ENCODE results near the gene UBAP1. TPM values are rescaled to one million over a fixed set of nuclear protein-coding genes. Genes with fewer than 3 reads are reported as not detected.
A peak's percentile ranks its signal among the peaks of the same experiment; 100 is the strongest.
"Not testable (repeated sequence)": the region's sequence is repeated elsewhere in the genome, so short reads cannot be mapped to it uniquely, and the experiment has no call there.

Gene UBAP1
- total RNA-seq, 1 donor from 2014 or later = 35.8 TPM

DNA sequence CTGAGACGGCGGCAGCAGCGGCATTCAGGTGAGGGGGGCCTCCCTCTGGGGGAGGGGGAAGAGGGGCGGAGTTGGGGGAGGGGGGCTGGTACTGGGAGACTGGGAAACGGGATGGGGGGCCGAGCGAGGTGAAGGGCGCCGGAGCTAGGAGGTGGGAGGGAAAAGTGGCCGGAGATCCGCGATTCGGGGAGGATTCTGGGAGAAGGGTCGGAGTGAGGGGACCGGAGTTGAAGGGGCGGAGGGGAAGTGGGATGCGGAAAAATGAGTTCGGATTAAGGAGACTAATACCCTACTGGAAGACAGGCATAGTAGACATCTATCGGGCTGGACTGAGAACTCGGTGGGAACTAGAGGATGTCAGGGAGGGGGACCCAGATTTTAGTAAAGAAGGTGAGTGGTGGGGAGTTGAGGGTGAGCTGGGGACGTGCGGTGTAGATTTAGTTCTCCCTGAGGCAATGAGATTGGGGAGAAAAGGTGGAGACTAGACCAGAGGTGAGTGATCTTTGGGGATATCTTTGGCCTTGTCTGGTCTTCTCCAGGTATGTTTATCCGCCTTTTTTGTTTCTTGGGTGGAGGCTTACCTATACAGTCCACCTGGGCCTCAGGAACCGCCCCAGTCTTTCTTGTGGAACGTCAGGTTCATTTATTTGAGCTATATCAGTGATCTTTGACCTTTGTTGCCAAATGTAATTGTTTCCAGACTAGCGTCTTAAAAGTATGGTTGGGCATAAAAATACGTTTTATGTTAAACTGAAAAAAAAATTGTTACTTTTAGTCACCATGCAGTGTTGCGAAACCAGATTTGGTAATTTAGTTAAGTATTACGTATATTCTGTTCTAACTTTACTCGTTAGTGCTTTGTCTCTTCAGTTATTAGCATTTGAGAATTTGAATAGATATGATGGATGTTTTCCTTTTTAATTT is 632 bp downstream of the UBAP1 start:
- H3K27ac Mint-ChIP-seq (ENCODE audit: unreplicated experiment) = peak overlapping the region; percentile 97
- peaks cover 12% of the 10 kb centered on the region for H3K36me3 Mint-ChIP-seq (ENCODE audit: low read depth)
- peaks cover 2% of the 10 kb centered on the region for H3K9me3 Mint-ChIP-seq
- H3K4me3 Mint-ChIP-seq = peak overlapping the region; percentile 97
- DNase-seq (ENCODE audit: low read depth, low spot score) = peak; percentile 63
- TF ChIP-seq CTCF (conservative IDR thresholded peaks at IDR 0.05) = no peak
- H3K4me1 Mint-ChIP-seq = peaks cover 22% of the 10 kb centered on the region
- H3K27me3 Mint-ChIP-seq (ENCODE audit: low read depth) = no peaks in the 10 kb centered on the region

GRCh38 chr9:34185778-34186551 is 7.1 kb downstream of the UBAP1 start:
- H3K4me1 Mint-ChIP-seq = peaks cover 12% of the 10 kb centered on the region
- H3K27me3 Mint-ChIP-seq (ENCODE audit: low read depth) = no peaks in the 10 kb centered on the region
- H3K36me3 Mint-ChIP-seq (ENCODE audit: low read depth) = peaks cover 5% of the 10 kb centered on the region
- TF ChIP-seq CTCF (conservative IDR thresholded peaks at IDR 0.05) = no peak
- no peaks in the 10 kb centered on the region for H3K9me3 Mint-ChIP-seq
- DNase-seq (ENCODE audit: low read depth, low spot score) = no peak
- H3K4me3 Mint-ChIP-seq = no peak overlapping the region
- no peak overlapping the region for H3K27ac Mint-ChIP-seq (ENCODE audit: unreplicated experiment)

- Mint-ChIP-seq H3K27me3 (ENCODE audit: low read depth) (no peaks in the 10 kb centered on the region), H3K4me3 (no peak overlapping the region)
Observed at GRCh38 chr9:34187891-34188240, 9.0 kb downstream of the UBAP1 start.

GRCh38 chr9:34190996-34191892 is 12.4 kb downstream of the UBAP1 start:
- peaks cover 20% of the 10 kb centered on the region for H3K4me1 Mint-ChIP-seq
- H3K36me3 Mint-ChIP-seq (ENCODE audit: low read depth) = no peaks in the 10 kb centered on the region
- H3K27me3 Mint-ChIP-seq (ENCODE audit: low read depth) = no peaks in the 10 kb centered on the region
- H3K9me3 Mint-ChIP-seq = no peaks in the 10 kb centered on the region
- no peak overlapping the region for H3K27ac Mint-ChIP-seq (ENCODE audit: unreplicated experiment)
- DNase-seq (ENCODE audit: low read depth, low spot score) = no peak
- H3K4me3 Mint-ChIP-seq = no peak overlapping the region
- peak; percentile 52 for TF ChIP-seq CTCF (conservative IDR thresholded peaks at IDR 0.05)

More at GRCh38 chr9:34187891-34188240, 9.0 kb downstream of the UBAP1 start:
- no peak for TF ChIP-seq CTCF (conservative IDR thresholded peaks at IDR 0.05)
- no peak for DNase-seq (ENCODE audit: low read depth, low spot score)
- H3K4me1 Mint-ChIP-seq = peaks cover 20% of the 10 kb centered on the region
- no peaks in the 10 kb centered on the region for H3K36me3 Mint-ChIP-seq (ENCODE audit: low read depth)
- no peak overlapping the region for H3K27ac Mint-ChIP-seq (ENCODE audit: unreplicated experiment)
- H3K9me3 Mint-ChIP-seq = no peaks in the 10 kb centered on the region

GRCh38 chr9:34195143-34195542 is 16.3 kb downstream of the UBAP1 start:
- DNase-seq (ENCODE audit: low read depth, low spot score) = no peak
- no peak overlapping the region for H3K27ac Mint-ChIP-seq (ENCODE audit: unreplicated experiment)
- H3K36me3 Mint-ChIP-seq (ENCODE audit: low read depth) = peaks cover 7% of the 10 kb centered on the region
- no peaks in the 10 kb centered on the region for H3K27me3 Mint-ChIP-seq (ENCODE audit: low read depth)
- H3K4me3 Mint-ChIP-seq = no peak overlapping the region
- TF ChIP-seq CTCF (conservative IDR thresholded peaks at IDR 0.05) = no peak
- peaks cover 21% of the 10 kb centered on the region for H3K4me1 Mint-ChIP-seq
- no peaks in the 10 kb centered on the region for H3K9me3 Mint-ChIP-seq

DNA sequence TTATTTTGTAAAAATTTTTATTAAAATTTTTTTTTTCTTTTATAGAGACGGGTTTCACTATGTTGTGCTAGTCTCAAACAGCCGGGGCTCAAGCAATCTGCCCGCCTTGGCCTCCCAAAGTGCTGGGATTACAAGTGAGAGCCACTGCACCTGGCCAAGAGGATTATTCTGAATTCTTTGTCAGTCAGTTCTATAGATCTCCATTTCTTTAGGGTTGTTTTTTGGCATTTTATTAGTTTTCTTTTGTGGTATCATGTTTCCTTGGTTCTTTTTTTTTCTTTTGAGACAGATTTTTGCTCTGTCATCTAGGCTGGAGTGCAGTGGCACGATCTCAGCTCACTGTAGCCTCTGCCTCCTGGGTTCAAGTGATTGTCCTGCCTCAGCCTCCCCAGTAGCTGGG is 18.4 kb downstream of the UBAP1 start:
- DNase-seq (ENCODE audit: low read depth, low spot score); H3K9me3 Mint-ChIP-seq; H3K4me3 Mint-ChIP-seq; H3K36me3 Mint-ChIP-seq (ENCODE audit: low read depth); H3K27me3 Mint-ChIP-seq (ENCODE audit: low read depth); H3K27ac Mint-ChIP-seq (ENCODE audit: unreplicated experiment): not testable (repeated sequence)
- peaks cover 14% of the 10 kb centered on the region for H3K4me1 Mint-ChIP-seq

Data from neural crest cell (in vitro differentiated cells).